ENCODE measurements around the gene CELA3B. TPM values are rescaled to one million over a fixed set of nuclear protein-coding genes. Genes with fewer than 3 reads are reported as not detected.

Gene CELA3B
- total and polyA plus RNA-seq, 2 of the 13 experiments (the other 11 are each of a cell fraction or from before 2014, with no cell fraction given): 0.34 TPM; not detected in 1

DNA sequence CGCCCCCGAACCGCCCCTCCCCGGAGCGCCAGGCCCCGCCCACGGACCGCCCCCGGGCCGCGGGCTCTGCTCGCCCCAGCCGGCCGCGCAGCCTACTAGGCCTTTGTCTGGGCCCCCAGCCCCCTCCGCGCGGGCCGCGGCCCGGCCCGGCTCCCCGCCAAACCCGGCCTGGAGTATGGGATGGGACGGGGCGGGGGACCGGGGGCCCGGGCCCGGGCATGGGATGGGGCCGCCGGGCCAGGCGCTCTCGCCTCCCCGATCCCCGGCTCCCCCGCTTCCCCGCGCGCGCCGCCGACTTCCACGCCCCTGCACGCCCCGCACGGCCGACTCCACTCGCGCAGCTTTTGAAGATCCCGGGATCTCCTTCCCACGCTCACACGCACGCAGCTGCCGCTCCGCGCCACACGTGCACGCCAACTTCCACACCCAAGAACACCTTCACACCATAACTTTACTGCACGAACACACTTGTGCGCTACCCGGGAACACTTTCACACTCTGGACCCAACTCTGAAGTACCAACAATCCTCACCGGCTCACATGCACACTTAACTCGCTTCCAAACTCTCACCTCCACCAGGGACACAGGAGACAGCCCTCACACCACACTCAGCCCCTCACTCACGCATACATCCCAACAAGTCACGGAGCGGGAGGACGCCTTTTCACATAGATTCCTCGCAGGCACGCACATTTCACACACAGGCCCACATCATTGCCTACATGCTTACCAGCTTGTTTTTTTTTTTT is 39.3 kb upstream of the CELA3B start (continued):
- TF ChIP-seq, protein P1, sequence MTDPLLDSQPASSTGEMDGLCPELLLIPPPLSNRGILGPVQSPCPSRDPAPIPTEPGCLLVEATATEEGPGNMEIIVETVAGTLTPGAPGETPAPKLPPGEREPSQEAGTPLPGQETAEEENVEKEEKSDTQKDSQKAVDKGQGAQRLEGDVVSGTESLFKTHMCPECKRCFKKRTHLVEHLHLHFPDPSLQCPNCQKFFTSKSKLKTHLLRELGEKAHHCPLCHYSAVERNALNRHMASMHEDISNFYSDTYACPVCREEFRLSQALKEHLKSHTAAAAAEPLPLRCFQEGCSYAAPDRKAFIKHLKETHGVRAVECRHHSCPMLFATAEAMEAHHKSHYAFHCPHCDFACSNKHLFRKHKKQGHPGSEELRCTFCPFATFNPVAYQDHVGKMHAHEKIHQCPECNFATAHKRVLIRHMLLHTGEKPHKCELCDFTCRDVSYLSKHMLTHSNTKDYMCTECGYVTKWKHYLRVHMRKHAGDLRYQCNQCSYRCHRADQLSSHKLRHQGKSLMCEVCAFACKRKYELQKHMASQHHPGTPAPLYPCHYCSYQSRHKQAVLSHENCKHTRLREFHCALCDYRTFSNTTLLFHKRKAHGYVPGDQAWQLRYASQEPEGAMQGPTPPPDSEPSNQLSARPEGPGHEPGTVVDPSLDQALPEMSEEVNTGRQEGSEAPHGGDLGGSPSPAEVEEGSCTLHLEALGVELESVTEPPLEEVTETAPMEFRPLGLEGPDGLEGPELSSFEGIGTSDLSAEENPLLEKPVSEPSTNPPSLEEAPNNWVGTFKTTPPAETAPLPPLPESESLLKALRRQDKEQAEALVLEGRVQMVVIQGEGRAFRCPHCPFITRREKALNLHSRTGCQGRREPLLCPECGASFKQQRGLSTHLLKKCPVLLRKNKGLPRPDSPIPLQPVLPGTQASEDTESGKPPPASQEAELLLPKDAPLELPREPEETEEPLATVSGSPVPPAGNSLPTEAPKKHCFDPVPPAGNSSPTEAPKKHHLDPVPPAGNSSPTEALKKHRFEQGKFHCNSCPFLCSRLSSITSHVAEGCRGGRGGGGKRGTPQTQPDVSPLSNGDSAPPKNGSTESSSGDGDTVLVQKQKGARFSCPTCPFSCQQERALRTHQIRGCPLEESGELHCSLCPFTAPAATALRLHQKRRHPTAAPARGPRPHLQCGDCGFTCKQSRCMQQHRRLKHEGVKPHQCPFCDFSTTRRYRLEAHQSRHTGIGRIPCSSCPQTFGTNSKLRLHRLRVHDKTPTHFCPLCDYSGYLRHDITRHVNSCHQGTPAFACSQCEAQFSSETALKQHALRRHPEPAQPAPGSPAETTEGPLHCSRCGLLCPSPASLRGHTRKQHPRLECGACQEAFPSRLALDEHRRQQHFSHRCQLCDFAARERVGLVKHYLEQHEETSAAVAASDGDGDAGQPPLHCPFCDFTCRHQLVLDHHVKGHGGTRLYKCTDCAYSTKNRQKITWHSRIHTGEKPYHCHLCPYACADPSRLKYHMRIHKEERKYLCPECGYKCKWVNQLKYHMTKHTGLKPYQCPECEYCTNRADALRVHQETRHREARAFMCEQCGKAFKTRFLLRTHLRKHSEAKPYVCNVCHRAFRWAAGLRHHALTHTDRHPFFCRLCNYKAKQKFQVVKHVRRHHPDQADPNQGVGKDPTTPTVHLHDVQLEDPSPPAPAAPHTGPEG (CRISPR knock-in tag; IDR thresholded peaks at IDR 0.05): 0 out of 2 replicates have a peak, but pooled peaks have one; percentile 45
- TF ChIP-seq ZNF329 (CRISPR knock-in tag; IDR thresholded peaks at IDR 0.05; ENCODE audit: low read depth) (0 out of 2 replicates have a peak, but pooled peaks have one; percentile 30), MAX (IDR thresholded peaks at IDR 0.05) (peak; percentile 78), RNF2 (conservative IDR thresholded peaks at IDR 0.05; ENCODE audit: low read depth) (peak; percentile 42; the same call in 1 of the 2 replicates), RARG (CRISPR knock-in tag; IDR thresholded peaks at IDR 0.05; ENCODE audit: low read depth) (no peak), BORCS8-MEF2B (CRISPR knock-in tag; IDR thresholded peaks at IDR 0.05) (0 out of 2 replicates have a peak, but pooled peaks have one; percentile 21), ZFP36 (IDR thresholded peaks at IDR 0.05; ENCODE audit: borderline replicate concordance, low read depth, low read length, partially characterized antibody) (no peak), DMAP1 (CRISPR knock-in tag; IDR thresholded peaks at IDR 0.05) (0 out of 2 replicates have a peak, but pooled peaks have one; percentile 32), BHLHE40 (IDR thresholded peaks at IDR 0.05; ENCODE audit: low read length) (peak; percentile 74), MED1 (CRISPR knock-in tag; IDR thresholded peaks at IDR 0.05) (peak; percentile 19; the same call in 1 of the 2 replicates), PTBP1 (IDR thresholded peaks at IDR 0.05; ENCODE audit: low read depth, low read length, poor library complexity, severe bottlenecking) (no peak), NCOA2 (CRISPR knock-in tag; IDR thresholded peaks at IDR 0.05) (no peak), BRD4 (CRISPR knock-in tag; IDR thresholded peaks at IDR 0.05) (0 out of 2 replicates have a peak, but pooled peaks have one; percentile 54), ZNF274 (CRISPR knock-in tag; IDR thresholded peaks at IDR 0.05) (no peak), ZMYM3 (CRISPR knock-in tag; IDR thresholded peaks at IDR 0.05) (peak; percentile 12; the same call in 1 of the 2 replicates)
- TF ChIP-seq, protein P2, sequence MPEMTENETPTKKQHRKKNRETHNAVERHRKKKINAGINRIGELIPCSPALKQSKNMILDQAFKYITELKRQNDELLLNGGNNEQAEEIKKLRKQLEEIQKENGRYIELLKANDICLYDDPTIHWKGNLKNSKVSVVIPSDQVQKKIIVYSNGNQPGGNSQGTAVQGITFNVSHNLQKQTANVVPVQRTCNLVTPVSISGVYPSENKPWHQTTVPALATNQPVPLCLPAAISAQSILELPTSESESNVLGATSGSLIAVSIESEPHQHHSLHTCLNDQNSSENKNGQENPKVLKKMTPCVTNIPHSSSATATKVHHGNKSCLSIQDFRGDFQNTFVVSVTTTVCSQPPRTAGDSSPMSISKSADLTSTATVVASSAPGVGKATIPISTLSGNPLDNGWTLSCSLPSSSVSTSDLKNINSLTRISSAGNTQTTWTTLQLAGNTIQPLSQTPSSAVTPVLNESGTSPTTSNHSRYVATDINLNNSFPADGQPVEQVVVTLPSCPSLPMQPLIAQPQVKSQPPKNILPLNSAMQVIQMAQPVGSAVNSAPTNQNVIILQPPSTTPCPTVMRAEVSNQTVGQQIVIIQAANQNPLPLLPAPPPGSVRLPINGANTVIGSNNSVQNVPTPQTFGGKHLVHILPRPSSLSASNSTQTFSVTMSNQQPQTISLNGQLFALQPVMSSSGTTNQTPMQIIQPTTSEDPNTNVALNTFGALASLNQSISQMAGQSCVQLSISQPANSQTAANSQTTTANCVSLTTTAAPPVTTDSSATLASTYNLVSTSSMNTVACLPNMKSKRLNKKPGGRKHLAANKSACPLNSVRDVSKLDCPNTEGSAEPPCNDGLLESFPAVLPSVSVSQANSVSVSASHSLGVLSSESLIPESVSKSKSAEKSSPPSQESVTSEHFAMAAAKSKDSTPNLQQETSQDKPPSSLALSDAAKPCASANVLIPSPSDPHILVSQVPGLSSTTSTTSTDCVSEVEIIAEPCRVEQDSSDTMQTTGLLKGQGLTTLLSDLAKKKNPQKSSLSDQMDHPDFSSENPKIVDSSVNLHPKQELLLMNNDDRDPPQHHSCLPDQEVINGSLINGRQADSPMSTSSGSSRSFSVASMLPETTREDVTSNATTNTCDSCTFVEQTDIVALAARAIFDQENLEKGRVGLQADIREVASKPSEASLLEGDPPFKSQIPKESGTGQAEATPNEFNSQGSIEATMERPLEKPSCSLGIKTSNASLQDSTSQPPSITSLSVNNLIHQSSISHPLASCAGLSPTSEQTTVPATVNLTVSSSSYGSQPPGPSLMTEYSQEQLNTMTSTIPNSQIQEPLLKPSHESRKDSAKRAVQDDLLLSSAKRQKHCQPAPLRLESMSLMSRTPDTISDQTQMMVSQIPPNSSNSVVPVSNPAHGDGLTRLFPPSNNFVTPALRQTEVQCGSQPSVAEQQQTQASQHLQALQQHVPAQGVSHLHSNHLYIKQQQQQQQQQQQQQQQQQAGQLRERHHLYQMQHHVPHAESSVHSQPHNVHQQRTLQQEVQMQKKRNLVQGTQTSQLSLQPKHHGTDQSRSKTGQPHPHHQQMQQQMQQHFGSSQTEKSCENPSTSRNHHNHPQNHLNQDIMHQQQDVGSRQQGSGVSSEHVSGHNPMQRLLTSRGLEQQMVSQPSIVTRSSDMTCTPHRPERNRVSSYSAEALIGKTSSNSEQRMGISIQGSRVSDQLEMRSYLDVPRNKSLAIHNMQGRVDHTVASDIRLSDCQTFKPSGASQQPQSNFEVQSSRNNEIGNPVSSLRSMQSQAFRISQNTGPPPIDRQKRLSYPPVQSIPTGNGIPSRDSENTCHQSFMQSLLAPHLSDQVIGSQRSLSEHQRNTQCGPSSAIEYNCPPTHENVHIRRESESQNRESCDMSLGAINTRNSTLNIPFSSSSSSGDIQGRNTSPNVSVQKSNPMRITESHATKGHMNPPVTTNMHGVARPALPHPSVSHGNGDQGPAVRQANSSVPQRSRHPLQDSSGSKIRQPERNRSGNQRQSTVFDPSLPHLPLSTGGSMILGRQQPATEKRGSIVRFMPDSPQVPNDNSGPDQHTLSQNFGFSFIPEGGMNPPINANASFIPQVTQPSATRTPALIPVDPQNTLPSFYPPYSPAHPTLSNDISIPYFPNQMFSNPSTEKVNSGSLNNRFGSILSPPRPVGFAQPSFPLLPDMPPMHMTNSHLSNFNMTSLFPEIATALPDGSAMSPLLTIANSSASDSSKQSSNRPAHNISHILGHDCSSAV (CRISPR knock-in tag; IDR thresholded peaks at IDR 0.05; ENCODE audit: borderline replicate concordance): no peak

Measured in HepG2 (cell line).